Measurements from ENCODE around the gene PHACTR3.

DNA sequence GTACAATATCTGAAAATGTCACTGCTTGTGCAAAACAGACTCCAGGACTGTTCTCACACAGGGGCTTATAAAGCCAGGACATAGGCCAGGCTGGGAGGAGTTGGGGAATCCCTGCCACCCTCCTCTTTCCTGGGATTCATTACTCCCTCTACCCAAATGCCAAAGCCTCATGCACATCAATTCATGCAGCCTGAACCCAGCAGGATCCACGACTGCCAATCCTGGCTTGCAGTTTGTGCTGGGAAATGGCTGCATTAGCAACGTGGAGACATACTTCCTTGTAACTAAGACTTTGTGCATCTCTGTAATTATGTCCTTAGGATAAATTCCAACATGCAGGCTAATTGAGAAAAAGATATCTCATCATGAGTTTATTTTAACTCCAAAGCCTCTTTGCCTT, 185.3 kb downstream of the PHACTR3 start:
- TF ChIP-seq, protein P1, sequence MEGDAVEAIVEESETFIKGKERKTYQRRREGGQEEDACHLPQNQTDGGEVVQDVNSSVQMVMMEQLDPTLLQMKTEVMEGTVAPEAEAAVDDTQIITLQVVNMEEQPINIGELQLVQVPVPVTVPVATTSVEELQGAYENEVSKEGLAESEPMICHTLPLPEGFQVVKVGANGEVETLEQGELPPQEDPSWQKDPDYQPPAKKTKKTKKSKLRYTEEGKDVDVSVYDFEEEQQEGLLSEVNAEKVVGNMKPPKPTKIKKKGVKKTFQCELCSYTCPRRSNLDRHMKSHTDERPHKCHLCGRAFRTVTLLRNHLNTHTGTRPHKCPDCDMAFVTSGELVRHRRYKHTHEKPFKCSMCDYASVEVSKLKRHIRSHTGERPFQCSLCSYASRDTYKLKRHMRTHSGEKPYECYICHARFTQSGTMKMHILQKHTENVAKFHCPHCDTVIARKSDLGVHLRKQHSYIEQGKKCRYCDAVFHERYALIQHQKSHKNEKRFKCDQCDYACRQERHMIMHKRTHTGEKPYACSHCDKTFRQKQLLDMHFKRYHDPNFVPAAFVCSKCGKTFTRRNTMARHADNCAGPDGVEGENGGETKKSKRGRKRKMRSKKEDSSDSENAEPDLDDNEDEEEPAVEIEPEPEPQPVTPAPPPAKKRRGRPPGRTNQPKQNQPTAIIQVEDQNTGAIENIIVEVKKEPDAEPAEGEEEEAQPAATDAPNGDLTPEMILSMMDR (IDR thresholded peaks at IDR 0.05) = no peak
- no peak for TF ChIP-seq EZH2 (IDR thresholded peaks at IDR 0.05)

Measured in neural progenitor cell (in vitro differentiated cells).